Measurements from ENCODE around the gene HADHA.

Gene HADHA

DNA sequence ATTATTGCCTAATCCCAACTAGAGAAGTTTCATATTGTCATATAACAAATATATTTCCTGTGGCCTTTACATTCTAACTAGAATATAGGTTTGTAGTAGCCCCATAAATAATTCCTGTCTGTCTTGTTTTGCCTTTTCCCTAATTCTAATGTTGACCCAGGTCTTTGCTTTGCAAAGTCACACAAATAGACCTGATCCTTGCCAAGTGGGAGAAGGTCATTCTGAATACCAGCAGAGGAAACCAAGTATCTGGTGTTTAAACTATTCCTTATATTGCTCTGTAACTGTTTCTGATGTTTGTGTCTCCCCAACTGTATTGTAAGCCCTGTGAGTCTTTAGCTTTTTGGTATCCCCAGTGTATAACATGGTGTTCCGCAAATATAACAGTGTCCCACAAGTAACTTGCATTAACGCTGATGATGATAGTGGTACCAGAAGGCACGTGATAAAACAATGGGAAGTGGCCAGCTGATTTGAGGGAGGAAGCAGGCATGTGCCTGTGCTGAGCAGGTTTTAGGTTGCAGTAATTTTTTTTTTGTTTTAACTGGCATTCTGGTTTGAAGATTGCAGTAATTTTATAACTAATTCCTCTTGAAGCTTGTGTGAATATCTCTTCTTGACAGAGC, 11.4 kb upstream of the HADHA start:
- WGBS = 94% methylated on average over 3 of the region's 3 CpGs
- no peak for DNase-seq
- no peak overlapping the region for H3K4ac ChIP-seq (ENCODE audit: low read depth in 1 of 2, low read length in 2 of 2)

DNA sequence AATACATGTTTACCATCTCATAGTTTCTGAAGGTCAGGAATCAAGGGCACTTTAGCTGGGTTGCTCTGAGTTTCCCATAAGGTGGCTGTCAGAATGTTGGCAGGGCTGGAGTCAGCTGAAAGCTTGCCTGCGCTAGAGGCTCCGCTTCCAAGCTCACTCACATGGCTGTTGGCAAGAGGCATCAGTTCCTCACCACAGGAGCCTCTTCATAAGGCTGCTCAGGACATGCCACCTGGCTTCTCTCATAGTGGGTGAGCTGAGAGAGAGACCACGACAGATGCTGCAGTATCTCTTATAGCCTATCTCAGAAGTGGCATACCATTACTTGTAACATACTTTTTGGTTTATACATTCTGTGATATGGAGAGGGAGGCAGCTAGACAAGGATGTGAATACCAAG, 7.5 kb upstream of the HADHA start:
- H2BK120ac ChIP-seq (ENCODE audit: low read depth, low read length) = no peak overlapping the region
- no peaks in the 10 kb centered on the region for H3K9me3 ChIP-seq (ENCODE audit: control insufficient read depth, low read length)
- H3K4me3 ChIP-seq (ENCODE audit: insufficient read depth in 1 of 2, low read depth in 1 of 2, low read length in 2 of 2) = no peak overlapping the region
- H2BK12ac ChIP-seq (ENCODE audit: low read length in 2 of 2) = no peak overlapping the region
- no peak overlapping the region for H2AK5ac ChIP-seq (ENCODE audit: low read length, severe bottlenecking)
- H3K4me1 ChIP-seq (ENCODE audit: control insufficient read depth, insufficient read depth, low read depth, low read length) = peaks cover 2% of the 10 kb centered on the region
- H2AFZ ChIP-seq (ENCODE audit: low read depth, low read length) = no peak overlapping the region
- peaks cover 0 to 26% of the 10 kb centered on the region in 2 experiments for H3K36me3 ChIP-seq (ENCODE audit: control insufficient read depth in 1 of 2, insufficient read depth in 2 of 2, low read depth in 1 of 2, low read length in 2 of 2)
- H2BK15ac ChIP-seq (ENCODE audit: low read depth, poor library complexity, severe bottlenecking) = no peak overlapping the region
- peaks cover 18% of the 10 kb centered on the region for H3K79me1 ChIP-seq (replicated peaks; ENCODE audit: low read length, poor library complexity, severe bottlenecking)
- no peak overlapping the region for H3K9ac ChIP-seq (ENCODE audit: low read length)
- no peak overlapping the region for H3K23ac ChIP-seq (ENCODE audit: low read length in 2 of 2)
- H3K4me2 ChIP-seq (ENCODE audit: low read length, poor library complexity, severe bottlenecking) = no peak overlapping the region
- H4K91ac ChIP-seq (ENCODE audit: low read length) = no peak overlapping the region
- H3K18ac ChIP-seq (ENCODE audit: low read depth in 1 of 2, low read length in 2 of 2) = peak overlapping the region in 1 of 2 experiments; percentile 18
- no peaks in the 10 kb centered on the region for H3K27me3 ChIP-seq (ENCODE audit: control insufficient read depth in 1 of 2, insufficient read depth in 1 of 2, low read length in 2 of 2)
- no peak overlapping the region for H4K8ac ChIP-seq (ENCODE audit: low read length)
- H2BK5ac ChIP-seq (ENCODE audit: low read depth, low read length, poor library complexity, severe bottlenecking) = no peak overlapping the region
- WGBS = 89% methylated on average over 2 of the region's 3 CpGs
- no peak overlapping the region for H3K14ac ChIP-seq (ENCODE audit: low read length in 2 of 2)
- DNase-seq = no peak
- no peak overlapping the region for H3K4ac ChIP-seq (ENCODE audit: low read depth in 1 of 2, low read length in 2 of 2)
- no peak overlapping the region for H3K27ac ChIP-seq (ENCODE audit: low read length, poor library complexity, severe bottlenecking)

More for the DNA sequence above, 11.4 kb upstream of the HADHA start:
- Histone ChIP-seq H3K4me3 (ENCODE audit: insufficient read depth in 1 of 2, low read depth in 1 of 2, low read length in 2 of 2) (no peak overlapping the region), H2BK12ac (ENCODE audit: low read length in 2 of 2) (no peak overlapping the region), H3K23ac (ENCODE audit: low read length in 2 of 2) (no peak overlapping the region), H4K8ac (ENCODE audit: low read length) (no peak overlapping the region), H3K14ac (ENCODE audit: low read length in 2 of 2) (no peak overlapping the region), H2AK5ac (ENCODE audit: low read length, severe bottlenecking) (no peak overlapping the region), H2BK120ac (ENCODE audit: low read depth, low read length) (no peak overlapping the region), H3K9me3 (ENCODE audit: control insufficient read depth, low read length) (no peaks in the 10 kb centered on the region), H3K18ac (ENCODE audit: low read depth in 1 of 2, low read length in 2 of 2) (no peak overlapping the region), H3K79me1 (replicated peaks; ENCODE audit: low read length, poor library complexity, severe bottlenecking) (peaks cover 29% of the 10 kb centered on the region), H3K9ac (ENCODE audit: low read length) (no peak overlapping the region), H3K27me3 (ENCODE audit: control insufficient read depth in 1 of 2, insufficient read depth in 1 of 2, low read length in 2 of 2) (no peaks in the 10 kb centered on the region), H2AFZ (ENCODE audit: low read depth, low read length) (no peak overlapping the region), H2BK5ac (ENCODE audit: low read depth, low read length, poor library complexity, severe bottlenecking) (no peak overlapping the region), H3K4me2 (ENCODE audit: low read length, poor library complexity, severe bottlenecking) (no peak overlapping the region), H3K36me3 (ENCODE audit: control insufficient read depth in 1 of 2, insufficient read depth in 2 of 2, low read depth in 1 of 2, low read length in 2 of 2) (peaks cover 17 to 53% of the 10 kb centered on the region in 2 experiments), H2BK15ac (ENCODE audit: low read depth, poor library complexity, severe bottlenecking) (no peak overlapping the region), H4K91ac (ENCODE audit: low read length) (no peak overlapping the region), H3K27ac (ENCODE audit: low read length, poor library complexity, severe bottlenecking) (no peak overlapping the region), H3K4me1 (ENCODE audit: control insufficient read depth, insufficient read depth, low read depth, low read length) (peaks cover 2% of the 10 kb centered on the region)

DNA sequence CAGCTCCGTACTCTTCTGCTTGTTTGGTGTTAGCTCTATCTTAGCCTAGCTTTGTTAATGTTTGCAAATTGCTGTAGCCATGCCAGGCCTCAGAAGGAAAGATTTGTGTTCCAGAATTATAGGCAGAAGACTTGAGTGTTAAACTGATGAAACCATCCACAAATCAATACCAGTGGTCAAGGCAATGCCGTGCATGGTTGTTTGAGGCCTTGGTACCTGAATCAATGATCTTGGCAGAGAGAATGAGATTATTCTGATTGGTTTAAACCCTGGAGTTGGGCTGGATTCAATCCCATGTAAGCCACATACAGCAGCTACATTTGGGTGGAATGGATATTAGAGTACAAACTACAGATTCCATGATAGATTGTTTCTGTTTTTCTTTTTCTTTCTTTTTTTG, 5.2 kb upstream of the HADHA start:
- Histone ChIP-seq H3K9me3 (ENCODE audit: control insufficient read depth, low read length) (no peaks in the 10 kb centered on the region), H3K79me1 (replicated peaks; ENCODE audit: low read length, poor library complexity, severe bottlenecking) (peaks cover 12% of the 10 kb centered on the region), H2AFZ (ENCODE audit: low read depth, low read length) (no peak overlapping the region), H3K4me2 (ENCODE audit: low read length, poor library complexity, severe bottlenecking) (no peak overlapping the region), H3K18ac (ENCODE audit: low read depth in 1 of 2, low read length in 2 of 2) (no peak overlapping the region), H3K36me3 (ENCODE audit: control insufficient read depth in 1 of 2, insufficient read depth in 2 of 2, low read depth in 1 of 2, low read length in 2 of 2) (peaks cover 0 to 5% of the 10 kb centered on the region in 2 experiments), H4K91ac (ENCODE audit: low read length) (no peak overlapping the region), H3K4me3 (ENCODE audit: insufficient read depth in 1 of 2, low read depth in 1 of 2, low read length in 2 of 2) (no peak overlapping the region), H2AK5ac (ENCODE audit: low read length, severe bottlenecking) (no peak overlapping the region), H3K27ac (ENCODE audit: low read length, poor library complexity, severe bottlenecking) (no peak overlapping the region), H3K27me3 (ENCODE audit: control insufficient read depth in 1 of 2, insufficient read depth in 1 of 2, low read length in 2 of 2) (no peaks in the 10 kb centered on the region), H3K23ac (ENCODE audit: low read length in 2 of 2) (no peak overlapping the region), H4K8ac (ENCODE audit: low read length) (no peak overlapping the region), H2BK12ac (ENCODE audit: low read length in 2 of 2) (no peak overlapping the region), H2BK5ac (ENCODE audit: low read depth, low read length, poor library complexity, severe bottlenecking) (no peak overlapping the region), H3K4ac (ENCODE audit: low read depth in 1 of 2, low read length in 2 of 2) (no peak overlapping the region), H2BK15ac (ENCODE audit: low read depth, poor library complexity, severe bottlenecking) (no peak overlapping the region), H2BK120ac (ENCODE audit: low read depth, low read length) (no peak overlapping the region), H3K14ac (ENCODE audit: low read length in 2 of 2) (no peak overlapping the region), H3K9ac (ENCODE audit: low read length) (no peak overlapping the region), H3K4me1 (ENCODE audit: control insufficient read depth, insufficient read depth, low read depth, low read length) (peaks cover 4% of the 10 kb centered on the region)
- 98% methylated on average over 2 of the region's 2 CpGs for WGBS
- no peak for DNase-seq

DNA sequence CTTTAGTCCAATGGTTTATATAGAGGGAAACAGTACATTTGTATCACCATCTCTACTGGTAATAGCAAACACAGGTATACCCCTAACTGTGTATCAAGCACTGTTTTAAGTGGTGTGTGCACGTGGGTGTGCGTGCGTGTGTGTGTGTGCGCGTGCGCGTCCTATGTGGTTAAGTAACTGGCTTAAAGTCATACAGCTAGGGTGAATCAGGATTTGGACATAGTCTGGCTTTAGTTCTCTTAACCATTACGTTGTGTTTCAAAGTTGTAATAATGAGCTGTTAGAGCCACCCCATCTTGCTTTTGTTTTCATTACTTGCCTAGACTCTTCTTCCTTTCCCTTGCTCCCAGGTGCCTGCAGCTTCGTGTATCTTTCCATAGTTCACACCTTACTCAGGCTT, 2.4 kb upstream of the HADHA start:
- H2BK15ac ChIP-seq (ENCODE audit: low read depth, poor library complexity, severe bottlenecking) = no peak overlapping the region
- H2AK5ac ChIP-seq (ENCODE audit: low read length, severe bottlenecking) = no peak overlapping the region
- peaks cover 5% of the 10 kb centered on the region for H3K4me1 ChIP-seq (ENCODE audit: control insufficient read depth, insufficient read depth, low read depth, low read length)
- H3K27me3 ChIP-seq (ENCODE audit: control insufficient read depth in 1 of 2, insufficient read depth in 1 of 2, low read length in 2 of 2) = no peaks in the 10 kb centered on the region
- 91% methylated on average over 9 of the region's 9 CpGs for WGBS
- no peak overlapping the region for H2BK5ac ChIP-seq (ENCODE audit: low read depth, low read length, poor library complexity, severe bottlenecking)
- no peak overlapping the region for H2BK12ac ChIP-seq (ENCODE audit: low read length in 2 of 2)
- H2BK120ac ChIP-seq (ENCODE audit: low read depth, low read length) = no peak overlapping the region
- no peak overlapping the region for H2AFZ ChIP-seq (ENCODE audit: low read depth, low read length)
- peak overlapping the region; percentile 97 for H3K9ac ChIP-seq (ENCODE audit: low read length)
- H3K36me3 ChIP-seq (ENCODE audit: control insufficient read depth in 1 of 2, insufficient read depth in 2 of 2, low read depth in 1 of 2, low read length in 2 of 2) = no peaks in the 10 kb centered on the region
- H3K4ac ChIP-seq (ENCODE audit: low read depth in 1 of 2, low read length in 2 of 2) = no peak overlapping the region
- H3K4me2 ChIP-seq (ENCODE audit: low read length, poor library complexity, severe bottlenecking) = no peak overlapping the region
- peak overlapping the region in 1 of 2 experiments; percentile 88 for H3K4me3 ChIP-seq (ENCODE audit: insufficient read depth in 1 of 2, low read depth in 1 of 2, low read length in 2 of 2)
- H3K18ac ChIP-seq (ENCODE audit: low read depth in 1 of 2, low read length in 2 of 2) = no peak overlapping the region
- no peak overlapping the region for H3K27ac ChIP-seq (ENCODE audit: low read length, poor library complexity, severe bottlenecking)
- DNase-seq = peak; percentile 39
- H4K8ac ChIP-seq (ENCODE audit: low read length) = no peak overlapping the region
- peaks cover 9% of the 10 kb centered on the region for H3K79me1 ChIP-seq (replicated peaks; ENCODE audit: low read length, poor library complexity, severe bottlenecking)
- H3K9me3 ChIP-seq (ENCODE audit: control insufficient read depth, low read length) = no peaks in the 10 kb centered on the region
- no peak overlapping the region for H3K14ac ChIP-seq (ENCODE audit: low read length in 2 of 2)
- no peak overlapping the region for H4K91ac ChIP-seq (ENCODE audit: low read length)
- peak overlapping the region in 1 of 2 experiments; percentile 93 for H3K23ac ChIP-seq (ENCODE audit: low read length in 2 of 2)
